HUDEP-2 (cell line): ENCODE data around the gene TPGS2.

Source experiments
- DNase-seq, 76 experiments: peaks; one replicate each; lab custom pipeline; 2025; ENCODE audit not compliant: unreplicated experiment in 76 of 76; lab: John Stamatoyannopoulos, UW

TPGS2 gene

DNA sequence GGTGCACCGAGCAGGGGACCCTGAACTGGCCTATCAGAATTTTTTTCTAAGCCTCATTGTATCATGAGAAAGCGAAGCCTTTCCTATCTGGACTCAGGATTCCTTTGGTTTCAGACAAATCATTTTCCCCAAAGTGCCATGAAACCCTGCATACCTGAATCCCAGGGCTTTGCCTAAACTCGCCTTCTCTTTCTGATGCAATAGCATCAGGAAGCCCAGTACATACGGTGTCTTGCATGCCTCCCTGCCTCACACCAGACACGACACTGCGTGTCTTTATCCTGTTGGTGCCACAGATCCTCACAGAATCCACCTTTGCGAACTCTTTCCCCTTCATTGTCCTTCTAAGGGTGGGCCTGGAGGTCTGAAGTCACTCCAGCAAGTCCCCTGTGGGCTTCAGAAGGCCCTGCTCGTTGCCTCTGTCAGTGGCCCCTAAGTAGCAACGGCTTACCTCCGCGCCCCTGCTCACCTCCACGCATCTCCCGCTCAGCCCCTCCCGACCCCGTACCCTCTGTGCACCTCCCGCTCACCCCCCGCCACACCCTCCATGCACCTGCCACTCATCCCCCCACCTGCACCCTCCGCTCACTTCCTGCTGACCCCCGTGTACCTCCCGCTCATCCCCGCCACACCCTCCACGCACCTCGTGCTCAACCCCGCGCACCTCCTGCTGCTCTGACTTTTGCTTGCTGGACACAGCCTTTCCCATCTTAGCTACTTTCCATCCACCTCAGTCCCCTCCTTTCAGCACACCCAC is 83.4 kb downstream of the TPGS2 start:
- DNase-seq, result no peak

DNA sequence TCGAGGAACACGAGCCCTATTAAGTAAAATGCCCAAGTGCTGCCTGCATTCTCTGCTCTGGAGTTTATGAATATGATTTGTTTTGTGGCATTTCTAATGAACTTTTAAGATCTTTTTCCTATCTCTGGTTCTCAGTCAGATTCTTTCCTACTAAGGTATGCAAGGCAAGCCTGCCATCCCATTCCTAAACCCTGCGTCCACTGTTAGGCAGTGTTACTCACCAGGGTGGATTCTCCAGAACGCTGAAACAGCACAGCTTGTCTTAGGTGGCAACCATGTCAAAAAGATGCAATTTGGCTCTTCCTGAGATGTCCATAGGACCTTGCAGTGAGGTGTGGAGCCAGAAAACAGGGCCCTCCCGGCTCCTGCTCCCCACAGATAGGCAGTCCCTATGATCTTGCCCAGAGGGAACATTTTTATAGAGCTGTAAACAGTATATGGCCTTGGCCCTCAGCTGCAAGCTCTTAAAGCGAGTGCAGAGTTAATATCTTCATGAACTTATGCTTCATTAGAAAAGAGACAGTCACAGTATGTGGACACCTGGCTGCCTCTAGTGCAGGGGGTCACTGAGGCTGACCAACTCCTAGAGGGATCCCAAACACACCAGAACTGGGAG is 84.4 kb downstream of the TPGS2 start:
- no peak for DNase-seq
